Muscle of back (tissue), 11 donors: ENCODE data around the gene LRRN3. TPM values are rescaled to one million over a fixed set of nuclear protein-coding genes. Genes with fewer than 3 reads are reported as not detected.

Source experiments
- DNase-seq, 3 donors: peaks; one replicate each; pipeline versions ENCODE4 v3.0.0 to v3.0.0-alpha.2; 2013
- polyA plus RNA-seq, 10 donors: library from polyadenylated mRNA; unstranded; fragments of 120-200 nt; gene quantifications; one replicate each; pipeline ENCODE4 v1.2.1, GENCODE V29; 2013; ENCODE audit not compliant: insufficient read length in 10 of 10

Gene LRRN3
- polyA plus RNA-seq, 10 donors = 6.7 to 18.1 (median 11.8) TPM

GRCh38 chr7:111075498-111075897, 15.4 kb upstream of the LRRN3 start:
- DNase-seq = no peak

DNA sequence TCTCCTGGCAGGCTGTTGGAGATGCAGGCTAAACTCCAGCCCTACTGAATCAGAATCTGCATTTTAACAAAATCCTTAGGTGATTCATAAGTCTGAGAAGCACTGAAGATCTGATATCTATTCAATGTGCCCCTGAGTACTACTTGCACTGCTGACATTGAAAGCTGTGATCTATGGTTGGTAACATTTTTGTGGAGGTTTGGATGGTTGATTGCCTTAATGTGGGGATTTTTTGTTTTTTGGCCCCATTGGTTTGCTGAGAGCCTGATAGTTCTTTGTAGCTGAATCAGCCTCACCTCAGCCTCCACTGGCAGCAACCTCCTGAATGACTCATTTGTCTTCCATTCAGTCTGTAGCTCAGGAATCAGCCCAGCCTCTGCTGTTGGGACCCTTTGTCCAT, 14.7 kb upstream of the LRRN3 start:
- DNase-seq = peak in 1 of 3 donors; percentile 43

DNA sequence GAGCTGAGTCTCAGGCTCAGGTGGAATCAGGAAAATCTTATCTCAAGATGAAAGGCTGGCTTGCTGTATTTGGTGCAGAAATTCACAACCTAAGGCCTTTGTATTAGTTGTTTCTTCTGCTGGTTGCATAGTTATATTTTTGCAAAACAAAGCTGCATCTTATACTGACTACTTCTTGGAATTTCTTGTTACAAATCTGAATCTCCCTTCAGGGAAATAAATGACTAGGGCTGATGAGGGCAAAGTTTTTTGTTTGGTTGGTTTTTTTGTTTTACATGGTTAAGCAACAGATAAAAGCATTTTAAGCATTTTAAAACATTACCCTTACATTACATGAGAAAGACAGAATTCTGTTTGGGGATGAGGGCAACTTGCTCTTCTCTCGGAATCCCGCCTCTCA, 13.9 kb upstream of the LRRN3 start:
- DNase-seq = no peak

DNA sequence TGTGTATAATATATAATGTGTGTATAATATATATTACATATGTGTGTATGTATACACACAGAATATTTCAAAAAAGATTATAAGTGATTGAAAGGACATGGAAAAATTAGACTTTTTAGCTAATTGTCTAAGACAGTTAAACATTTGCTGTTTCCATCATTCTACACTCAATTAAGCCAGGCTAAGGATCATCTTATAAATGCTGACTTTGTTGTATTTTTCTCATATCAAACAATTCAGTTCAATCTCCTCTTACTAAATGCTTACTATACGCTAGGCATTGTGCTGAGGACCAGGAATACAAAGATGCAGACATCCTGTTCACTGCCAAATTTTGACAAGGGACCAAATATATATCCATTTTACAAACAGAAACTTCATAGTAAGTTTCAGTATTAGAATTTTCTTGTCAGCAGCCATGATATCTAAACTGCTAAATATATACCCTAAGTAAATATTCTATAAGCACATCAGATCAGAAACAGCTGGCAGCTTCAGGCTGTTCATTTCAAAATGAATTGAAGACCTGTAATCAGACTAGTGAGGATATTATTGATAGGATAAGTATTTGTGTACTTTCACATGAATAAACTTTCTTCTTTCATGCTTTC, 10.3 kb upstream of the LRRN3 start:
- no peak for DNase-seq

GRCh38 chr7:111081546-111082267, 9.2 kb upstream of the LRRN3 start:
- no peak for DNase-seq

DNA sequence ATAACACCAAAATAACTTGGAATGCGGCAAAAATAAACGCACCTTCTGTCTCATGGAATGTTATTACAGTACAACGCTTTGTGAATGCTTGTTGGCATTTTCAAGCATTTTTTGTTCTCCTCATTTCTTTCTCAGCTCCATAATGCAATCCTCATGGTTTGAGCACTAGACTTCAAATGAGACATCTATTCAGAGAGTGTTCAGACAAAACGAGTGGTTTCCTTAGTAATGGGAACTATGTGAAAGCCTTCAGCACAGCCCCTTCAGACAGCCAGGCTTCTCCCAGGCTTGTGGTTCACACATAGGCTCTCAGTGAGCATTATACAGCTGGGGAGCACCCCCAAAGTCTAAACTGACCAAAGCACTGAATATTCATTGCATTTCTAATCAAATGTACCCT, 8.6 kb upstream of the LRRN3 start:
- peak in 2 of 3 donors; percentile 7 to 28 for DNase-seq

GRCh38 chr7:111083413-111083812, 7.5 kb upstream of the LRRN3 start:
- peak in 1 of 3 donors; percentile 38 for DNase-seq

- DNase-seq = no peak
Observed at GRCh38 chr7:111085356-111085755, 5.6 kb upstream of the LRRN3 start.

DNA sequence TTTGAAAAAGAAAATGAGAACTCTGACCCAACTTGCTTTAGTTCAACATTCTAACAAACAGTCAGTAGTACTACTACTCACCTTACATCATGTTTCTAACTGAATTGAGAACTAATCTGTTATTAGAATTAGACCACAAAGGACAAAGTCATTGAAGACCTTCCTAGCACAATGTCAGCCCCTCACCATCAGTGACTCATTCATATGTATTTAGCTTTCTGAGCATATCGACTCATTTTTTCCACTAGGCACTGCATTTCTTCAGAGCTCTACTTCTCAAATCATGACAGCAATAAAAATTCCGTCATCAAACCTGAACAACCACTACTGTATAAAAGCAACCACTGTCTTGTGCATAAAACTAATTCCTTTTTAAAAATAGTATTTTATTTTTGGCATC, 4.4 kb upstream of the LRRN3 start:
- DNase-seq = no peak

GRCh38 chr7:111088328-111088727, 2.6 kb upstream of the LRRN3 start:
- DNase-seq = no peak

- DNase-seq = peak; percentile 41 to 57 (median 42)
Observed at GRCh38 chr7:111089822-111090426, 1.0 kb upstream of the LRRN3 start.

DNA sequence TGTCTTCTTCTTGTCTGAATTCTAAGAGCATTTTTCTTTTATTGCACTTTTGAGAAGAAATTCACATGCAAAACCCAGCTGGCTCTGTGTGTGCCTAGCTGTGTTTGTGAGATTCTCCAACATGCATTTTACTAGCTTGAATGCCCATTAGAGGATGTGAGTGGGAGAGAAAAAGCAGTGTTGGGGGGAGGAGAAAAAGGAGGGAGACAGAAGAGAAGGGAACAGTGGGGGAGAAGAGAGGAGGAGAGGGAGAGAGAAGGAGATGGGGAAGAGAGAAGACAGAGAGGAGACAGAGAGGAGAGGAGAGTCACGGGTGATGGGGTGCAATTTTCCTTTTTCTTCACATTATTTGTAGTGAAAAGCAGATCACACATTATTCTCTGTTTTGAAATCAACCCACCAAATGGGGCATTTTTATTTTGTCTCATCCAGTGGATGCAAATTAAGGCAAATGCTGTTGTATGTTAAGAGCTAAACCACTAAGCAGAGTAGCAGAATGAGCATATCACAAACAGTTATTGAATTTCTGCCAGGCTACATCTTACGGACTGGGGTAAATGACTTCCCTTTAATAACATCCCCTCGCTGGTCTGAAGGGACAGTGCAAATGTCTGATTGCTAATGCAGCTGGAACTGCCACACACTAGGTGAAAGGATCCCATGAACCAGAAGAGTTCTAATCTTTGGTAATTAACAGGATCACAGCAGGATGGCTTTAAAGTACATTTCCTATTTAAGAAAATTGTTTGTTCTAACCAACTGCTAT, 849 bp downstream of the LRRN3 start:
- peak in 2 of 3 donors; percentile 46 to 75 for DNase-seq

- DNase-seq = peak in 2 of 3 donors; percentile 31 to 62
Observed at GRCh38 chr7:111092406-111093236, 1.7 kb downstream of the LRRN3 start.

DNA sequence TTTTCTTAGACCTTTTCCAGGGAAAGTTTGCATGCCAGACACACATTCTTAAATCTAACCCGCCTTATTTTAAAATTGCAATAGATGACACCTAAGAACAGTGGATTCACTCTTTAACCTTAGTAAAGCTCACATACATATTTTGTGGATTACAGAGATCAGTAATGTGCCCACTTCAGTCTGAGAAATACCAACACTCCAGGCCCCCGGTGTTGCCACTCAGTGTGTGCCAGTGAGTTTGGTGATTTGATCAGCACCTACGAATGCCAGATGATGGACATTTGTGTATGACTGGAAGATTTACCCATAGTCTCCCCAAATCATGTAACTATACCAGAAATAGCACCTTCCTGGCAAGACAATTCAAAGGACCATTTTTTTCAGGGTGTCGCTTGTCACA, 2.6 kb downstream of the LRRN3 start:
- DNase-seq = no peak

- peak in 1 of 3 donors; percentile 26 for DNase-seq
Observed at GRCh38 chr7:111094419-111094818, 3.5 kb downstream of the LRRN3 start.

- no peak for DNase-seq
Observed at GRCh38 chr7:111096997-111097396, 6.1 kb downstream of the LRRN3 start.

- peak in 2 of 3 donors; percentile 25 to 42 for DNase-seq
Observed at GRCh38 chr7:111098011-111098925, 7.3 kb downstream of the LRRN3 start.

DNA sequence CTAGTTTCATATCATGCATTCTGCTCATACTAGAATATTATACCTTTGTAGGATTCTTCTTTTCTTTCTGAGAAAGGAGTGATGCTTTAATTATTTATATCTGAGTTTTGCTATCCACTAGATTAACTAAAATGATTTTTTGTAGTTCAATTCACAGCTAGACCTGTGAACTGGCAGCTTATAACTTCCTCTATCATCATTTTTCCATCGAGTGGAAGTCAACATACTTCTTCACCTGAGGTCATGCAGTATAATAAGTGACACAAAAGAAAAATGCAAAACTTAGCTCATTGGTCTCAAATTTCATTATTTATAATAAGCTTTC, 8.0 kb downstream of the LRRN3 start:
- DNase-seq = no peak

- no peak for DNase-seq
Observed at GRCh38 chr7:111101856-111102646, 11.1 kb downstream of the LRRN3 start.

DNA sequence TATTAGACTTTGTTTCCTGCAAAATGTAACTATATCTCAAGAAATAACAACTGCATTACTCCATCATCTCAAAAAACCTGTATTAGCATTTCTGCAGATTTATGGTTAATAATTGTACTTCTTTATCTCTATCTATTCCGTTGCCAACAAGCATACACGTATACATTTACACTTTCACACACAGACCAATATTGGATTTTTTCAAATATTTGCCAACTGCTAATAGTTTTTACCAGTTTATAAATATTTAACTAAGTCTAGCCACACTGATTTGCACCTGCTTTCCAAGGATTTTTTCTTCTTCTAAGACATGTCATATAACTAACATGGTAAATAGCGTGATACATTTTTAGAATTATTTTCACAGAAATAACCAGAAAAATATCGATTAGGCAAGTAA, 12.2 kb downstream of the LRRN3 start:
- no peak for DNase-seq
